ENCODE measurements around the gene MISP3.

MISP3 gene

GRCh38 chr19:14105680-14106079, 33.1 kb downstream of the MISP3 start:
- no peak for DNase-seq

- DNase-seq, result no peak
These were observed 34.3 kb downstream of the MISP3 start for GRCh38 chr19:14106840-14107239.

GRCh38 chr19:14107581-14108461, 35.2 kb downstream of the MISP3 start:
- DNase-seq, result no peak

- DNase-seq, result no peak
These were observed 38.1 kb downstream of the MISP3 start for GRCh38 chr19:14110650-14111049.

- no peak for DNase-seq
These were observed 38.9 kb downstream of the MISP3 start for GRCh38 chr19:14111486-14111885.

- DNase-seq, result peak in 1 of 2 donors; percentile 42
These were observed 39.6 kb downstream of the MISP3 start for GRCh38 chr19:14112051-14112808.

GRCh38 chr19:14112809-14113385, 40.3 kb downstream of the MISP3 start:
- DNase-seq, result no peak

GRCh38 chr19:14113762-14114414, 41.3 kb downstream of the MISP3 start:
- DNase-seq, result peak in 1 of 2 donors; percentile 31

- DNase-seq, result no peak
These were observed 41.9 kb downstream of the MISP3 start for GRCh38 chr19:14114439-14114838.

- peak; percentile 83 to 86 for DNase-seq
These were observed 42.3 kb downstream of the MISP3 start for GRCh38 chr19:14114854-14115253.

GRCh38 chr19:14115756-14116155, 43.2 kb downstream of the MISP3 start:
- no peak for DNase-seq

- no peak for DNase-seq
These were observed 43.9 kb downstream of the MISP3 start for GRCh38 chr19:14116525-14116917.

- no peak for DNase-seq
These were observed 44.5 kb downstream of the MISP3 start for GRCh38 chr19:14116918-14117578.

- DNase-seq, result peak; percentile 97 to 99
These were observed 45.1 kb downstream of the MISP3 start, which contains the start of gene PRKACA for GRCh38 chr19:14117668-14118164. Gene PRKACA, minus strand, starts transcription at chr19:14117762. Its CDS starts 215 bp downstream, at chr19:14117547.

GRCh38 chr19:14118165-14119051, 45.8 kb downstream of the MISP3 start:
- peak; percentile 92 to 98 for DNase-seq

- DNase-seq, result no peak
These were observed 46.6 kb downstream of the MISP3 start for GRCh38 chr19:14119146-14119545.

- DNase-seq, result no peak
These were observed 47.3 kb downstream of the MISP3 start for GRCh38 chr19:14119644-14120496.

GRCh38 chr19:14120497-14120780, 47.9 kb downstream of the MISP3 start:
- no peak for DNase-seq

- no peak for DNase-seq
These were observed 50.3 kb downstream of the MISP3 start for GRCh38 chr19:14122924-14123323.
